SK-N-SH (cell line): ENCODE measurements around the gene IKZF1. TPM values are rescaled to one million over a fixed set of nuclear protein-coding genes. Genes with fewer than 3 reads are reported as not detected.

Source experiments
- CTCF ChIA-PET: fragments of 300-600, 350-600 bp; formaldehyde crosslinking; extraction: SDS; loops from one replicate; lab custom pipeline; 2021; lab: Yijun Ruan, JAX
- POLR2A ChIA-PET: fragments of 350-600 bp; sonication (Branson Sonifier 250); formaldehyde crosslinking; extraction: SDS; loops from one replicate; lab custom pipeline; 2020; ENCODE audit warnings: antibody characterized with exemption, inconsistent platforms; lab: Yijun Ruan, JAX
- DNase-seq: peaks from one replicate; pipeline ENCODE4 v3.0.0; 2012
- H2AFZ ChIP-seq: fragments of 200-600 bp; sonication (generic); 2 replicates; pipeline ENCODE4 v1.8.1; 2016; ENCODE audit warnings: antibody characterized with exemption, mild to moderate bottlenecking, low read depth
- H3F3A ChIP-seq: fragments of 200-600 bp; sonication (generic); replicated peaks from 2 replicates; pipeline ENCODE3; 2016; ENCODE audit warnings: antibody characterized with exemption, mild to moderate bottlenecking; ENCODE audit not compliant: insufficient read depth
- H3K27ac ChIP-seq, 2 experiments: fragments of 200-500 bp in 1 of 2; fragments of 200-600 bp in 1 of 2; sonication (Bioruptor generic) in 1 of 2; sonication (generic), shearing (Covaris generic) in 1 of 2; 2 replicates each; pipeline versions ENCODE4 v1.5.1 to v1.6.1; 2014 to 2016; ENCODE audit warnings: low read depth in 2 of 2, inconsistent platforms in 1 of 2, low read length in 1 of 2, mild to moderate bottlenecking in 1 of 2, mixed read lengths in 1 of 2
- H3K27me3 ChIP-seq: fragments of 200-600 bp; sonication (generic), shearing (Covaris generic); 2 replicates; pipeline ENCODE4 v1.6.1; 2016; ENCODE audit warnings: mixed run types; ENCODE audit not compliant: insufficient read depth
- H3K36me3 ChIP-seq, 2 experiments: fragments of 200-500 bp in 1 of 2; fragments of 200-600 bp in 1 of 2; sonication (Bioruptor generic) in 1 of 2; sonication (generic) in 1 of 2; replicated peaks in 1 of 2; 2 replicates each; pipeline versions ENCODE3 to v1.5.1; 2014 to 2016; ENCODE audit warnings: low read length in 1 of 2, mild to moderate bottlenecking in 1 of 2; ENCODE audit not compliant: insufficient read depth in 2 of 2, control insufficient read depth in 1 of 2
- H3K4me1 ChIP-seq, 2 experiments: fragments of 200-500 bp in 1 of 2; fragments of 200-600 bp in 1 of 2; sonication (Bioruptor generic) in 1 of 2; sonication (generic), shearing (Covaris generic) in 1 of 2; 2 replicates each; pipeline versions ENCODE4 v1.5.1 to v1.6.1; 2014 to 2016; ENCODE audit warnings: low read depth in 1 of 2, low read length in 1 of 2, mixed run types in 1 of 2; ENCODE audit not compliant: insufficient read depth in 2 of 2, control insufficient read depth in 1 of 2
- H3K4me2 ChIP-seq: fragments of 200-600 bp; sonication (generic), shearing (Covaris generic); 2 replicates; pipeline ENCODE4 v1.6.1; 2017; ENCODE audit warnings: mixed run types
- H3K4me3 ChIP-seq, 2 experiments: fragments of 200-500 bp in 1 of 2; fragments of 200-600 bp in 1 of 2; sonication (Bioruptor generic) in 1 of 2; sonication (generic), shearing (Covaris generic) in 1 of 2; 2 replicates each; pipeline versions ENCODE4 v1.5.1 to v1.8.1; 2014 to 2016; ENCODE audit warnings: low read depth in 2 of 2, inconsistent platforms in 1 of 2, low read length in 1 of 2, mild to moderate bottlenecking in 1 of 2, mixed read lengths in 1 of 2, moderate library complexity in 1 of 2
- H3K79me2 ChIP-seq: fragments of 200-600 bp; sonication (generic); 2 replicates; pipeline ENCODE4 v1.8.1; 2017; ENCODE audit warnings: mild to moderate bottlenecking; ENCODE audit not compliant: insufficient read depth
- H3K9ac ChIP-seq: fragments of 200-600 bp; sonication (generic); 2 replicates; pipeline ENCODE4 v1.6.1; 2017; ENCODE audit warnings: mixed run types
- H3K9me2 ChIP-seq: fragments of 200-600 bp; sonication (generic); 2 replicates; pipeline ENCODE4 v1.6.1; 2017; ENCODE audit warnings: mixed run types
- H3K9me3 ChIP-seq: fragments of 200-600 bp; sonication (generic); 2 replicates; pipeline ENCODE4 v1.6.1; 2017; ENCODE audit warnings: mixed run types, mild to moderate bottlenecking, moderate library complexity
- H4K20me1 ChIP-seq: fragments of 200-600 bp; sonication (generic); 2 replicates; pipeline ENCODE4 v1.6.1; 2017; ENCODE audit warnings: mild to moderate bottlenecking, mixed run types; ENCODE audit not compliant: insufficient read depth
- CTCF ChIP-seq: fragments of 200-600 bp; sonication (generic); IDR thresholded peaks from 2 replicates; pipeline ENCODE4 v1.6.1; 2017; ENCODE audit warnings: antibody characterized with exemption, mild to moderate bottlenecking, moderate library complexity
- FOSL2 ChIP-seq: IDR thresholded peaks from 2 replicates; pipeline ENCODE4 v1.4.0; 2012; ENCODE audit warnings: low read depth, mild to moderate bottlenecking, moderate library complexity, borderline replicate concordance
- GABPA ChIP-seq: IDR thresholded peaks from 2 replicates; pipeline ENCODE4 v1.4.0; 2012; ENCODE audit warnings: low read depth, mild to moderate bottlenecking
- JUND ChIP-seq: IDR thresholded peaks from 2 replicates; pipeline ENCODE4 v1.4.0; 2012
- POLR2AphosphoS5 ChIP-seq: IDR thresholded peaks from 2 replicates; pipeline ENCODE4 v1.6.1; 2012; ENCODE audit warnings: low read depth, low read length
- RCOR1 ChIP-seq: fragments of 150-350 bp; IDR thresholded peaks from 2 replicates; pipeline ENCODE4 v1.6.1; 2017; ENCODE audit warnings: antibody characterized with exemption, low read length
- RFX5 ChIP-seq: IDR thresholded peaks from 2 replicates; pipeline ENCODE4 v1.6.1; 2012; ENCODE audit warnings: mild to moderate bottlenecking, improper control_type of control experiment, low read length
- TAF1 ChIP-seq: IDR thresholded peaks from 2 replicates; pipeline ENCODE4 v1.6.1; 2012; ENCODE audit warnings: low read depth, mild to moderate bottlenecking, low read length, moderate library complexity, borderline replicate concordance
- WGBS: methylation state at CpG from one replicate; pipeline ENCODE4 v1.1.6; 2017; ENCODE audit warnings: low lambda C conversion rate; 5-methylcytosine and 5-hydroxymethylcytosine counted together
- polyA plus RNA-seq, 3 experiments: library from polyadenylated mRNA; depleted of rRNA; stranded (reverse); fragments of >200 nt; gene quantifications; 2 replicates each; pipeline ENCODE4 v1.2.3, GENCODE V29; 2012
- TF ChIP-seq, protein P1 (sequence below): IDR thresholded peaks from 2 replicates; pipeline ENCODE4 v1.4.0; 2012; ENCODE audit warnings: low read depth, borderline replicate concordance
- TF ChIP-seq, protein P2 (sequence below): fragments of 150-350 bp; IDR thresholded peaks from 2 replicates; pipeline ENCODE4 v1.6.1; 2016; ENCODE audit warnings: mild to moderate bottlenecking, low read depth, low read length
- TF ChIP-seq, protein P3 (sequence below): IDR thresholded peaks from 2 replicates; pipeline ENCODE4; 2012

Gene IKZF1
- polyA plus RNA-seq, 1 of the 3 experiments (the other 2 are of a cell fraction): not detected

GRCh38 chr7:50372923-50373322 is 68.4 kb downstream of the IKZF1 start:
- no peaks in the 10 kb centered on the region for H3K36me3 ChIP-seq
- no peak overlapping the region for H3K4me2 ChIP-seq
- H4K20me1 ChIP-seq: no peaks in the 10 kb centered on the region
- H3F3A ChIP-seq: no peaks in the 10 kb centered on the region
- DNase-seq: no peak
- 16% methylated on average over 4 of the region's 4 CpGs for WGBS
- no peak overlapping the region for H3K4me3 ChIP-seq
- TF ChIP-seq, protein P1, sequence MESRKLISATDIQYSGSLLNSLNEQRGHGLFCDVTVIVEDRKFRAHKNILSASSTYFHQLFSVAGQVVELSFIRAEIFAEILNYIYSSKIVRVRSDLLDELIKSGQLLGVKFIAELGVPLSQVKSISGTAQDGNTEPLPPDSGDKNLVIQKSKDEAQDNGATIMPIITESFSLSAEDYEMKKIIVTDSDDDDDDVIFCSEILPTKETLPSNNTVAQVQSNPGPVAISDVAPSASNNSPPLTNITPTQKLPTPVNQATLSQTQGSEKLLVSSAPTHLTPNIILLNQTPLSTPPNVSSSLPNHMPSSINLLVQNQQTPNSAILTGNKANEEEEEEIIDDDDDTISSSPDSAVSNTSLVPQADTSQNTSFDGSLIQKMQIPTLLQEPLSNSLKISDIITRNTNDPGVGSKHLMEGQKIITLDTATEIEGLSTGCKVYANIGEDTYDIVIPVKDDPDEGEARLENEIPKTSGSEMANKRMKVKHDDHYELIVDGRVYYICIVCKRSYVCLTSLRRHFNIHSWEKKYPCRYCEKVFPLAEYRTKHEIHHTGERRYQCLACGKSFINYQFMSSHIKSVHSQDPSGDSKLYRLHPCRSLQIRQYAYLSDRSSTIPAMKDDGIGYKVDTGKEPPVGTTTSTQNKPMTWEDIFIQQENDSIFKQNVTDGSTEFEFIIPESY: no peak
- TF ChIP-seq TAF1 (no peak), RFX5 (no peak), JUND (no peak), CTCF (no peak), RCOR1 (no peak), FOSL2 (no peak), POLR2AphosphoS5 (no peak), GABPA (no peak)
- TF ChIP-seq, protein P2, sequence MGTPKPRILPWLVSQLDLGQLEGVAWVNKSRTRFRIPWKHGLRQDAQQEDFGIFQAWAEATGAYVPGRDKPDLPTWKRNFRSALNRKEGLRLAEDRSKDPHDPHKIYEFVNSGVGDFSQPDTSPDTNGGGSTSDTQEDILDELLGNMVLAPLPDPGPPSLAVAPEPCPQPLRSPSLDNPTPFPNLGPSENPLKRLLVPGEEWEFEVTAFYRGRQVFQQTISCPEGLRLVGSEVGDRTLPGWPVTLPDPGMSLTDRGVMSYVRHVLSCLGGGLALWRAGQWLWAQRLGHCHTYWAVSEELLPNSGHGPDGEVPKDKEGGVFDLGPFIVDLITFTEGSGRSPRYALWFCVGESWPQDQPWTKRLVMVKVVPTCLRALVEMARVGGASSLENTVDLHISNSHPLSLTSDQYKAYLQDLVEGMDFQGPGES: no peak
- TF ChIP-seq, protein P3, sequence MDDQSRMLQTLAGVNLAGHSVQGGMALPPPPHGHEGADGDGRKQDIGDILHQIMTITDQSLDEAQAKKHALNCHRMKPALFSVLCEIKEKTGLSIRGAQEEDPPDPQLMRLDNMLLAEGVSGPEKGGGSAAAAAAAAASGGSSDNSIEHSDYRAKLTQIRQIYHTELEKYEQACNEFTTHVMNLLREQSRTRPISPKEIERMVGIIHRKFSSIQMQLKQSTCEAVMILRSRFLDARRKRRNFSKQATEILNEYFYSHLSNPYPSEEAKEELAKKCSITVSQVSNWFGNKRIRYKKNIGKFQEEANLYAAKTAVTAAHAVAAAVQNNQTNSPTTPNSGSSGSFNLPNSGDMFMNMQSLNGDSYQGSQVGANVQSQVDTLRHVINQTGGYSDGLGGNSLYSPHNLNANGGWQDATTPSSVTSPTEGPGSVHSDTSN: no peak
- H3K4me1 ChIP-seq: no peaks in the 10 kb centered on the region
- H3K9ac ChIP-seq: no peak overlapping the region
- H2AFZ ChIP-seq: no peak overlapping the region
- ChIA-PET POLR2A (no interaction called here), CTCF (interaction anchor here (1.0 to 4.7 kb wide), 4 partner anchors 26 to 168 kb away, joined by 3 to 16 read pairs (median 6); no protein-coding TSS in a partner anchor)
- H3K9me3 ChIP-seq: peaks cover 6% of the 10 kb centered on the region; the same call in 1 of the 2 replicates
- no peaks in the 10 kb centered on the region for H3K9me2 ChIP-seq
- no peaks in the 10 kb centered on the region for H3K79me2 ChIP-seq
- no peak overlapping the region for H3K27ac ChIP-seq
- peaks cover 5% of the 10 kb centered on the region; the same call in 1 of the 2 replicates for H3K27me3 ChIP-seq
